HG03342 (cell line): ENCODE data around the gene LIM2.
A peak's percentile ranks its signal among the peaks of the same experiment; 100 is the strongest.
"Not testable (repeated sequence)": the region's sequence is repeated elsewhere in the genome, so short reads cannot be mapped to it uniquely, and the experiment has no call there.

Experiments
- ATAC-seq: cut with Tn5 transposase; IDR thresholded peaks from one replicate; pipeline ENCODE4 v1.9.1; 2021; ENCODE audit warnings: mild to moderate bottlenecking, moderate library complexity; ENCODE audit not compliant: unreplicated experiment

Gene LIM2

DNA sequence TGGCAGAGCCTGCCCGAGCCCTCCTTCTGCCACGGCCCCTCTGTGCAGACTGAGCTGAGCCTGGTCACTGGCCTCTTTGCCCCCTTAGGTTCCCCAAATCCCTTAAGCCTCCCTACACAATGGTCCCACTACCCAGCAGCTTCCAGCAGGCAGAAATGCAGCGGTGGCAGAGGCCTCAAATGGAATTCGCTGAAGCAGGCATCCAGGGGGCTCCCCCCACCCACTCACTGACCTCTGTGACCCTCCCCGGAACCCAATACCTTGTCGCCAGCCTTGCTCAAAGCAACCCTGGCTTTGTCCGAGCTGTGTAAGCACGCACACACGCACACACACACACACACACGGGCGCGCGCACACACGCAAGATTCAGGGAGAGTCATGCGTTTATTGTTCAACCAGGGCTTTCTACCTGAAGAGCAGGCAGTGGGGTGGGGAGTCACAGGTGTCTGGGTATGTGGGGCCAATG lies at the start of gene LIM2:
Gene LIM2 (minus strand): TSS at position 51 of the 466 bp plus-strand sequence. CDS start 531 bp downstream, outside the sequence.
- ATAC-seq: no peak

- ATAC-seq: no peak
Observed at GRCh38 chr19:51434456-51434855, 46.7 kb upstream of the LIM2 start.

- ATAC-seq: no peak
Observed at GRCh38 chr19:51433043-51433442, 45.3 kb upstream of the LIM2 start.

DNA sequence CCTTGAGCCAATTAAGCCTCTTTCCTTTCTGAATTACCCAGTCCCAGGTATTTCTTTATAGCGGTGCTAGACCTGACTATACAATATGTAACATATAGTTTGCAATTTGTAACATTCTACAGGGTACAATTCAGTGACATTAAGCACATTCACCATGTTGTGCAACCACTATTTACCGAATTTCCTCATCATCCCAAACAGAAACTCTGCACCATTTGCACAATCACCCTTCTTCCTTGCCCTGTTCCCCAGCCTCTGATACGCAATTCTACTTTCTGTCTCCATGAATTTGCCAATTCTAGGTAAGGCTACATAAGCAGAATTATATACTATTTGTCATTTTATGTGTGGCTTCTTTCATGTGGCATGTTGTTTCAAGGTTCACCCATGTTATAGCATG lies 43.4 kb upstream of the LIM2 start:
- ATAC-seq: no peak

DNA sequence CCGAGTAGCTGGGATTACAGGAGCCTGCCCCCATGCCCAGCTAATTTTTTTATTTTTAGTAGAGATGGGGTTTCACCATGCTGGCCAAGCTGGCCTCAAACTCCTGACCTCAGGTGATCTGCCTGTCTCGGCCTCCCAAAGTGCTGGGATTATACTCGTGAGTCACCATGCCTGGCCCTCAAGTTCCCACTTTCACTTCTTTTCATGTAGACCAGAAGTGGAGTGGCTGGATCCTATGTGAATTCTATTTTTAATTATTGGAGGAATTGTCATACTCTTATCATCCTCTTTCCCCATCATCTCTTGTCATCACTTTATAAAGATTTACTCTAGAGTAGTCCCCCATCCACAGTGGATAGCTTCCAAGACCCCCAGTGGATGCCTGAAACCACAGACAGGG lies 42.4 kb upstream of the LIM2 start:
- no peak for ATAC-seq

GRCh38 chr19:51427201-51427600 lies 39.4 kb upstream of the LIM2 start:
- ATAC-seq: no peak

DNA sequence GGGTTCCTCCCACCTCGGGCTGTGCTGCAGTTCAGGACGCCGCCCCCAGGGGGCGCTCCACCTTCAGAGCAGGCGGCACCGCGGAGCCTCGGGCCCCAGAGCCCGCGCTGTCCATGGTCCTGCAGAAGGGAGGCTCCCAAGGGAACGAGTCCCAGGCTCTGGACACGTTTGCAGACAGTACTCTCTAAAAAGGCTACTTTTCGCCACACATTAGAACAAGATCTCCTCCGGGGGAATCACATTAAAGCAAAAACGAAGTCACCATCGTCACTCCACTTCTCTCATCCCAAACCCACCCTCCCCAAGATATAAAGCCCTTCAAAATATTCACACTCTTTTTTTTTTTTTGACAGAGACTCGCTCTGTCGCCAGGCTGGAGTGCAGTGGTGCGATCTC lies 34.3 kb upstream of the LIM2 start:
- ATAC-seq: no peak

- no peak for ATAC-seq
Observed at GRCh38 chr19:51421229-51422052, 33.7 kb upstream of the LIM2 start.

GRCh38 chr19:51420511-51420910 lies 32.7 kb upstream of the LIM2 start:
- ATAC-seq: not testable (repeated sequence)

DNA sequence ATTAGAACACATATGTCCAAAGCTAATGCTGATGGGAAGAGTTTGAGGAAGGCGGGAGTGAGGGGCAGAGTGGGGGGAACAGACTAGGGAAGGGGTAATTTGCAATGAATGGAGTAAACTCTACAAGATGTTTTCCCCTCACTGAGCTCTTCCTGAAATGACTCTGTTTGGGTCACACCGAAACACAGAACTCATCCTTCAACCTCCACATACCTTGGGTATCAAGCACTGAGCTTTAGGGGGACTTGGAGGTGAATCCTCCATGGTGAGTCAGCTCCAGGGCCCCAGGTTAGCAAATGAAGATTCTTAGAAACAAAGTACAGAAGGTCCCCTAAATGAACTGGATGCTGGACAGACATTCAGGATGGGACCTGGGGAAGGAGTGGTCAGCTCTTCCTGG lies 30.9 kb upstream of the LIM2 start:
- no peak for ATAC-seq

DNA sequence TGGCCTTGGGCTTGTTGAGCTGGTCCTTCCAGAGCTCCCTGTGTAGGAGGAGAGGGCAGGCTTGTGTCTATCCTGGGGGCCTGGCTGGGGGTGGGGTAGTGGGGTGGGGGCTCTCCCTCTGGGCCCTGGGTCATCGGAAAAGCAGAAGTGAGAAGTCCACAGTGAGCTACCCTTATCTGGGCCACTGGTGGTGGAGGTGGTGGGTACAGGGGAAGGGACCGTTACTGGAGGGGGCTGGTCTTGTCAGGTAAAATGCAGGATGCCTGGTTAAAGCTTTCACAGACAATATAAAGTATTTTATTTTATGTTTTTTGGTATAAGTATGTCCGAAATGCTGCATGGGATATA lies 30.0 kb upstream of the LIM2 start:
- peak; percentile 41 for ATAC-seq

DNA sequence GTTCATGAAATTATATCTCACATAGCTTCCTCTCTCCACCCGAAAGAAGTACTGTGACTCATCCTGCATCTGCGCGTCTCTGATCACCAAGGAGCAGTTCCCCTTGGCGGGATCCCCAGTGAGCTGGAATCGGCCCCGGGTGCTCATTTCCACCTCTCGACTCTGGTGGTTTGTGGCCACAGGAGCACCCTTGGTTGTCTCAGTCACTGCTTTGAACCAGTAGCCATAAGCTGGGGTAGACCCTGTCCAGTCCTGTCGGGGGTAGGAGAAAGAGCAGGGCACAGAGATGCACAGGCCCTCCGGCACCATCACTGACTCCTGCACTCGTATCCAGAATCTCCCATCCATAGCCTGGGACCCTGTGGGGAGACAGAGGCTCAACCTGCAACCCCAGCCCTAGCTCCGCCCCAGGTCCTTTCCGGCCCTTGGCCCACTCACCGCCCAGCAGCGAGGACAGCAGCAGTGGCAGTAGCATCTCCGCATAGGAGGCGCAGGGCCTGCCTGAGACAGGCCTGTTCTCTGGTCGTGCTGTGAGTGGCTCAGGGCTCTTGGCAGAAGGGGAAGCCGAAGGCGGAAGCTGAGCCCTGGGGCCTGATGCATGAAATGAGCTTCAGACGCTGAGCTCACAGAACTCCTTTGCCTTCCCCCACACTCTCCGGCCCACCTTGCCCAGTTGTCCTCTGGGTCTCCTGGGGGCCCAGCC lies 29.5 kb upstream of the LIM2 start, which contains the start of gene SIGLEC10:
Gene SIGLEC10 (minus strand): TSS at position 536 of the 703 bp plus-strand sequence. CDS start 61 bp downstream, at position 475.
- ATAC-seq: peak; percentile 72

DNA sequence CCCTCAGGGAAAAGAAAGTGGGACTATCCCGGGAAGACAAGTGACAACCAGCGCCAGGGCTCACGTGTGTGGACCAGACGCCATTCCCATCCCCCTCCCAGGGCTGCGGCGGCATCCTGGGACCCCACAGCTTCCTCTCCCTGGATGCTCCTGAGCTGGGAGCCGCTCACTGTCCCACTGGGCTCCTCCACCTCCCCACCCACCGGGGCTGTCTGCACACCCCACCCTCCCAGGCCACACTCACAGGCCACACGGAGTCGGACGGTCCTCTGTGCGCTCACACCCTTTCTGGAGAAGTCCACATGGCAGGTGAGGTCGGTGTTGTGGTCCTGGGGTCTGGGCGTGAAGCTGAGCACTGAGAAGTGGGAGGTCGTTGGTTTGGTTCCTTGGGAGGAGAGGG lies 28.6 kb upstream of the LIM2 start:
- ATAC-seq: not testable (repeated sequence)

GRCh38 chr19:51415187-51415586 lies 27.4 kb upstream of the LIM2 start:
- no peak for ATAC-seq

GRCh38 chr19:51410950-51411748 lies 23.4 kb upstream of the LIM2 start:
- no peak for ATAC-seq

GRCh38 chr19:51407511-51408131 lies 19.8 kb upstream of the LIM2 start:
- ATAC-seq: no peak

- ATAC-seq: no peak
Observed at GRCh38 chr19:51402117-51402516, 14.3 kb upstream of the LIM2 start.

GRCh38 chr19:51399936-51400335 lies 12.2 kb upstream of the LIM2 start:
- ATAC-seq: not testable (repeated sequence)

DNA sequence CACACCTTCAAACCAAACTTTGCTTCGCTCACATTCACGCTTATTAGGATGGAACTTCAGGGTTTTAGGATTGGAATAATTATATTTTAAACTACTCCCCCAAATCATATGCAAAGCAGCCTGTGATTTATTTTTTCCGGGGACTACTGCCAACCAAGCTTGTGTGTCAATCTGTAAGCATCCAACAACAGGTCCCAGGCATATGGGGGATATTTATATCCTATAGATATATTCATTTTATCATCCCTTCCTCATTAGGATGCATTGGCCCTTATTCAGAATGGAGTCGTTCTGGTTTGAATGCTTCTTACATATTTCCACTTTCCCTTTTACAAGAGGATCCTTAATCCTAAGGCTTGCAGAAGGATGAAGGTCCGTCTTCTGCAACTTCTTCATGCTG lies 11.5 kb upstream of the LIM2 start:
- no peak for ATAC-seq

GRCh38 chr19:51398096-51398704 lies 10.4 kb upstream of the LIM2 start:
- no peak for ATAC-seq
